Measurements from ENCODE around the gene TMEM176A. TPM values are rescaled to one million over a fixed set of nuclear protein-coding genes. Genes with fewer than 3 reads are reported as not detected.

Gene TMEM176A
- total RNA-seq, 1 experiment from 2014 or later, result not detected

DNA sequence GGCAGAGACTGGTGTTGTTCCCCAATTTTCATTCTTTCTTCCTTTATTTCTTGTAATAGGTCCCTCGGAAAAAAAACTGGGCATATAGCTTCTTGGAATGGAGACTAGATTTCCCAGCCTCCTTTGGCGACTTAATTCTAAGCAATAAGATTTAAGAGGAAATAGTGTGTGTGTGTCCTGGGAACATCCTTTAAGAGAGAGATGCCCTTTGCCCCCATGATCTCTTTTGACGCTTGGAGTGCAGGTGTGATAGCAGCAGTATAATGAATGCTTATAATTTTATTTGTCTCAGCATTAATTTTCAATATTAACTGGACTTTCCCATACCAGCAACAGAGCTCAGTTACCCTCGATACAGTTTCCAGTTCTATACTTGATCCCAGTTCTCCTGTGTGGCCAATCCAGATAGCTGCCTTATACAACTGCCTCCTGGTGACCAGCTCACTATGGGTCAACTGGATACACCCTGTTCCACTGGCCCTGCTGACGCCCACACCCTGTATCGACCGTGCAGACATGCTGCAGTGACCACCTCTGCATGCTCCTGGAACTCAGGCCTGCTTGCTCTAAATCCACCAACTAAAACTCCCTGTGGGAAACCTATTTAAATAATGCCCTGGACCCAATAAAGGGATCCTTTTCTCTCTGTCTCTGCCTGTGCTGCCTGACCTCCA, 13.9 kb downstream of the TMEM176A start:
- DNase-seq (ENCODE audit: low read depth, low spot score) (no peak), ATAC-seq (no peak)
- TF ChIP-seq, protein P1, sequence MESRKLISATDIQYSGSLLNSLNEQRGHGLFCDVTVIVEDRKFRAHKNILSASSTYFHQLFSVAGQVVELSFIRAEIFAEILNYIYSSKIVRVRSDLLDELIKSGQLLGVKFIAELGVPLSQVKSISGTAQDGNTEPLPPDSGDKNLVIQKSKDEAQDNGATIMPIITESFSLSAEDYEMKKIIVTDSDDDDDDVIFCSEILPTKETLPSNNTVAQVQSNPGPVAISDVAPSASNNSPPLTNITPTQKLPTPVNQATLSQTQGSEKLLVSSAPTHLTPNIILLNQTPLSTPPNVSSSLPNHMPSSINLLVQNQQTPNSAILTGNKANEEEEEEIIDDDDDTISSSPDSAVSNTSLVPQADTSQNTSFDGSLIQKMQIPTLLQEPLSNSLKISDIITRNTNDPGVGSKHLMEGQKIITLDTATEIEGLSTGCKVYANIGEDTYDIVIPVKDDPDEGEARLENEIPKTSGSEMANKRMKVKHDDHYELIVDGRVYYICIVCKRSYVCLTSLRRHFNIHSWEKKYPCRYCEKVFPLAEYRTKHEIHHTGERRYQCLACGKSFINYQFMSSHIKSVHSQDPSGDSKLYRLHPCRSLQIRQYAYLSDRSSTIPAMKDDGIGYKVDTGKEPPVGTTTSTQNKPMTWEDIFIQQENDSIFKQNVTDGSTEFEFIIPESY (IDR thresholded peaks at IDR 0.05; ENCODE audit: extremely low read depth, insufficient replicate concordance, low read length), result no peak
- no TSS peak for BruUV-seq (replicated peaks)
- H3K79me2 ChIP-seq (ENCODE audit: insufficient read depth, low read length), result no peaks in the 10 kb centered on the region
- ChIA-PET CTCF (interaction anchor here (0.9 kb wide), 1 partner anchor 62 kb away, joined by 3 read pairs; no protein-coding TSS in a partner anchor), POLR2A (no interaction called here), RAD21 (ENCODE audit: low non-redundant PET in 1 of 2, low total read pairs in 2 of 2, uncharacterized antibody in 2 of 2, unreplicated experiment in 2 of 2) (no interaction called here)
- H2AFZ ChIP-seq (ENCODE audit: low read depth, low read length, poor library complexity, severe bottlenecking), result no peak overlapping the region
- H3K36me3 ChIP-seq (ENCODE audit: control insufficient read depth in 1 of 2, insufficient read depth in 2 of 2, low read length in 2 of 2), result no peaks in the 10 kb centered on the region
- H3K27ac ChIP-seq (ENCODE audit: low read depth, low read length), result no peak overlapping the region
- H3K9ac ChIP-seq (ENCODE audit: low read length), result no peak overlapping the region
- no peaks in the 10 kb centered on the region for H4K20me1 ChIP-seq (ENCODE audit: insufficient read depth)
- H3K27me3 ChIP-seq (ENCODE audit: insufficient read depth, low read length), result no peaks in the 10 kb centered on the region; the same call in 1 of the 2 replicates
- intact Hi-C loops (cut with micrococcal nuclease), result no loop called here
- no peaks in the 10 kb centered on the region for H3K4me1 ChIP-seq (ENCODE audit: control insufficient read depth in 1 of 2, insufficient read depth in 2 of 2, low read length in 2 of 2)
- no peak overlapping the region for H3K4me2 ChIP-seq (ENCODE audit: low read length)
- no peak overlapping the region for H3K4me3 ChIP-seq (replicated peaks in 1 of 2; ENCODE audit: low read depth in 1 of 2, low read length in 2 of 2)
- H3K9me3 ChIP-seq (ENCODE audit: control insufficient read depth in 1 of 2, insufficient read depth in 1 of 2, low read depth in 1 of 2, low read length in 2 of 2), result no peaks in the 10 kb centered on the region
- no peaks in the 10 kb centered on the region for H3K9me2 ChIP-seq (ENCODE audit: insufficient read depth)

GRCh38 chr7:150818971-150819370, 18.4 kb downstream of the TMEM176A start:
- intact Hi-C loops (cut with micrococcal nuclease), result no loop called here
- POLR2A ChIA-PET, result no interaction called here
- Histone ChIP-seq H3K36me3 (ENCODE audit: control insufficient read depth in 1 of 2, insufficient read depth in 2 of 2, low read length in 2 of 2) (no peaks in the 10 kb centered on the region), H3K27ac (ENCODE audit: low read depth, low read length) (no peak overlapping the region), H3K79me2 (ENCODE audit: insufficient read depth, low read length) (no peaks in the 10 kb centered on the region), H3K4me1 (ENCODE audit: control insufficient read depth in 1 of 2, insufficient read depth in 2 of 2, low read length in 2 of 2) (no peaks in the 10 kb centered on the region), H3K4me2 (ENCODE audit: low read length) (no peak overlapping the region), H3K9me2 (ENCODE audit: insufficient read depth) (no peaks in the 10 kb centered on the region), H3K4me3 (replicated peaks in 1 of 2; ENCODE audit: low read depth in 1 of 2, low read length in 2 of 2) (no peak overlapping the region), H3K9me3 (ENCODE audit: control insufficient read depth in 1 of 2, insufficient read depth in 1 of 2, low read depth in 1 of 2, low read length in 2 of 2) (no peaks in the 10 kb centered on the region), H3K9ac (ENCODE audit: low read length) (no peak overlapping the region), H3K27me3 (ENCODE audit: insufficient read depth, low read length) (no peaks in the 10 kb centered on the region; the same call in 1 of the 2 replicates), H4K20me1 (ENCODE audit: insufficient read depth) (no peaks in the 10 kb centered on the region), H2AFZ (ENCODE audit: low read depth, low read length, poor library complexity, severe bottlenecking) (no peak overlapping the region)
- no peak for ATAC-seq
- DNase-seq (ENCODE audit: low read depth, low spot score), result no peak
- TF ChIP-seq SIN3A (IDR thresholded peaks at IDR 0.05; ENCODE audit: low read depth) (no peak), EZH2 (IDR thresholded peaks at IDR 0.05) (no peak), ELF1 (IDR thresholded peaks at IDR 0.05; ENCODE audit: borderline replicate concordance, low read depth) (no peak), POLR2A (IDR thresholded peaks at IDR 0.05; ENCODE audit: borderline replicate concordance, extremely low read depth, insufficient read depth, insufficient read length) (no peak)
- TF ChIP-seq, protein P2, sequence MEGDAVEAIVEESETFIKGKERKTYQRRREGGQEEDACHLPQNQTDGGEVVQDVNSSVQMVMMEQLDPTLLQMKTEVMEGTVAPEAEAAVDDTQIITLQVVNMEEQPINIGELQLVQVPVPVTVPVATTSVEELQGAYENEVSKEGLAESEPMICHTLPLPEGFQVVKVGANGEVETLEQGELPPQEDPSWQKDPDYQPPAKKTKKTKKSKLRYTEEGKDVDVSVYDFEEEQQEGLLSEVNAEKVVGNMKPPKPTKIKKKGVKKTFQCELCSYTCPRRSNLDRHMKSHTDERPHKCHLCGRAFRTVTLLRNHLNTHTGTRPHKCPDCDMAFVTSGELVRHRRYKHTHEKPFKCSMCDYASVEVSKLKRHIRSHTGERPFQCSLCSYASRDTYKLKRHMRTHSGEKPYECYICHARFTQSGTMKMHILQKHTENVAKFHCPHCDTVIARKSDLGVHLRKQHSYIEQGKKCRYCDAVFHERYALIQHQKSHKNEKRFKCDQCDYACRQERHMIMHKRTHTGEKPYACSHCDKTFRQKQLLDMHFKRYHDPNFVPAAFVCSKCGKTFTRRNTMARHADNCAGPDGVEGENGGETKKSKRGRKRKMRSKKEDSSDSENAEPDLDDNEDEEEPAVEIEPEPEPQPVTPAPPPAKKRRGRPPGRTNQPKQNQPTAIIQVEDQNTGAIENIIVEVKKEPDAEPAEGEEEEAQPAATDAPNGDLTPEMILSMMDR (IDR thresholded peaks at IDR 0.05 in 2 of 3, conservative IDR thresholded peaks at IDR 0.05 in 1 of 3; ENCODE audit: borderline replicate concordance in 1 of 3, insufficient read depth in 1 of 3, low read depth in 2 of 3, low read length in 2 of 3), result no peak
- CTCF ChIA-PET, result no interaction called here
- no TSS peak for BruUV-seq (replicated peaks)
- RAD21 ChIA-PET (ENCODE audit: low non-redundant PET in 1 of 2, low total read pairs in 2 of 2, uncharacterized antibody in 2 of 2, unreplicated experiment in 2 of 2), result no interaction called here
